HG02623 (cell line): ENCODE data around the gene BHMT.

Experiments used
- ATAC-seq: cut with Tn5 transposase; IDR thresholded peaks from one replicate; pipeline ENCODE4 v1.9.1; 2021; ENCODE audit warnings: moderate library complexity; ENCODE audit not compliant: unreplicated experiment

Gene BHMT

GRCh38 chr5:79111387-79111959, at the start of gene BHMT:
TSS of gene BHMT (plus strand) at chr5:79111809. CDS start at chr5:79111886, 77 bp downstream.
- ATAC-seq = no peak

GRCh38 chr5:79062436-79062835, 49.2 kb upstream of the BHMT start:
- ATAC-seq = no peak

- ATAC-seq = no peak
These were observed 41.9 kb upstream of the BHMT start, which contains the start of the genes BHMT2 and DMGDH for GRCh38 chr5:79069488-79070349. TSS of gene BHMT2 (plus strand) at chr5:79069767. CDS start at chr5:79069783, 16 bp downstream. TSS of gene DMGDH (minus strand) at chr5:79069674. CDS start at chr5:79069620, 54 bp downstream.

GRCh38 chr5:79070350-79070667, 41.3 kb upstream of the BHMT start:
- no peak for ATAC-seq

GRCh38 chr5:79074641-79075040, 37.0 kb upstream of the BHMT start:
- no peak for ATAC-seq

GRCh38 chr5:79075646-79076426, 35.8 kb upstream of the BHMT start:
- ATAC-seq = no peak

- ATAC-seq = no peak
These were observed 34.8 kb upstream of the BHMT start for GRCh38 chr5:79076819-79077218.

GRCh38 chr5:79077680-79078365, 33.8 kb upstream of the BHMT start:
- no peak for ATAC-seq

GRCh38 chr5:79080804-79081203, 30.8 kb upstream of the BHMT start:
- ATAC-seq = no peak

GRCh38 chr5:79081779-79082178, 29.8 kb upstream of the BHMT start:
- ATAC-seq = no peak

GRCh38 chr5:79086116-79086515, 25.5 kb upstream of the BHMT start:
- no peak for ATAC-seq

GRCh38 chr5:79088507-79088906, 23.1 kb upstream of the BHMT start:
- ATAC-seq = no peak

- ATAC-seq = no peak
These were observed 20.5 kb upstream of the BHMT start for GRCh38 chr5:79091064-79091463.

GRCh38 chr5:79093762-79094161, 17.8 kb upstream of the BHMT start:
- no peak for ATAC-seq

- ATAC-seq = no peak
These were observed 5.7 kb upstream of the BHMT start for GRCh38 chr5:79105868-79106267.

- no peak for ATAC-seq
These were observed 4.4 kb upstream of the BHMT start for GRCh38 chr5:79107020-79107796.

- no peak for ATAC-seq
These were observed 3.5 kb upstream of the BHMT start for GRCh38 chr5:79108086-79108485.

GRCh38 chr5:79108792-79109191, 2.8 kb upstream of the BHMT start:
- ATAC-seq = no peak

GRCh38 chr5:79109527-79110492, 1.8 kb upstream of the BHMT start:
- no peak for ATAC-seq
